IMR-90 (cell line): Measurements from ENCODE around the gene YWHAG.

Source experiments
- BHLHE40 ChIP-seq: fragments of 150-350 bp; IDR thresholded peaks from 2 replicates; pipeline ENCODE4 v1.6.1; 2016; ENCODE audit warnings: mild to moderate bottlenecking, low read depth, low read length
- MXI1 ChIP-seq: IDR thresholded peaks from 2 replicates; pipeline ENCODE4 v1.6.1; 2012; ENCODE audit warnings: low read depth, mild to moderate bottlenecking, low read length, moderate library complexity, borderline replicate concordance
- TF ChIP-seq, protein P1 (sequence below): conservative IDR thresholded peaks from 2 replicates; pipeline ENCODE4 v1.5.1; 2012; ENCODE audit warnings: mild to moderate bottlenecking, low read depth, low read length, improper control_type of control experiment

DNA sequence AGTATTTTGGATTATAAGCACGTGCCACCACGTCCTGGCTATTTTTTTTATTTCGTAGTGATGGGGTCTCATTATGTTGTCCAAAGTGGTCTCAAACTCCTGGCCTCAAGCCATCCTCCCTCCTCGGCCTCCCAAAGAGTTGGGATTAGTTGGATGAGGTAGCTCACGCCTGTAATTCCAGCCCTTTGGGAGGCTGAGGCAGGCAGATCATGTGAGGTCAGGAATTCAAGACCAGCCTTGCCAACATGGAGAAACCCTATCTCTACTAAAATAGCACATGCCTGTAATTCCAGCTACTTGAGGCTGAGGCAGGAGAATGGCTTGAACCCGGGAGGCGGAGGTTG, 21.8 kb upstream of the YWHAG start:
- TF ChIP-seq MXI1 (no peak), BHLHE40 (no peak)
- TF ChIP-seq, protein P1, sequence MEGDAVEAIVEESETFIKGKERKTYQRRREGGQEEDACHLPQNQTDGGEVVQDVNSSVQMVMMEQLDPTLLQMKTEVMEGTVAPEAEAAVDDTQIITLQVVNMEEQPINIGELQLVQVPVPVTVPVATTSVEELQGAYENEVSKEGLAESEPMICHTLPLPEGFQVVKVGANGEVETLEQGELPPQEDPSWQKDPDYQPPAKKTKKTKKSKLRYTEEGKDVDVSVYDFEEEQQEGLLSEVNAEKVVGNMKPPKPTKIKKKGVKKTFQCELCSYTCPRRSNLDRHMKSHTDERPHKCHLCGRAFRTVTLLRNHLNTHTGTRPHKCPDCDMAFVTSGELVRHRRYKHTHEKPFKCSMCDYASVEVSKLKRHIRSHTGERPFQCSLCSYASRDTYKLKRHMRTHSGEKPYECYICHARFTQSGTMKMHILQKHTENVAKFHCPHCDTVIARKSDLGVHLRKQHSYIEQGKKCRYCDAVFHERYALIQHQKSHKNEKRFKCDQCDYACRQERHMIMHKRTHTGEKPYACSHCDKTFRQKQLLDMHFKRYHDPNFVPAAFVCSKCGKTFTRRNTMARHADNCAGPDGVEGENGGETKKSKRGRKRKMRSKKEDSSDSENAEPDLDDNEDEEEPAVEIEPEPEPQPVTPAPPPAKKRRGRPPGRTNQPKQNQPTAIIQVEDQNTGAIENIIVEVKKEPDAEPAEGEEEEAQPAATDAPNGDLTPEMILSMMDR, result no peak
